GM12872 (cell line): ENCODE data around the gene RARG.

Experiments
- TF ChIP-seq, protein P1 (sequence below): IDR thresholded peaks from 3 replicates; pipeline ENCODE4 v1.5.1; 2011; ENCODE audit warnings: low read depth, mild to moderate bottlenecking, low read length, moderate library complexity; ENCODE audit not compliant: insufficient read depth

Gene RARG

DNA sequence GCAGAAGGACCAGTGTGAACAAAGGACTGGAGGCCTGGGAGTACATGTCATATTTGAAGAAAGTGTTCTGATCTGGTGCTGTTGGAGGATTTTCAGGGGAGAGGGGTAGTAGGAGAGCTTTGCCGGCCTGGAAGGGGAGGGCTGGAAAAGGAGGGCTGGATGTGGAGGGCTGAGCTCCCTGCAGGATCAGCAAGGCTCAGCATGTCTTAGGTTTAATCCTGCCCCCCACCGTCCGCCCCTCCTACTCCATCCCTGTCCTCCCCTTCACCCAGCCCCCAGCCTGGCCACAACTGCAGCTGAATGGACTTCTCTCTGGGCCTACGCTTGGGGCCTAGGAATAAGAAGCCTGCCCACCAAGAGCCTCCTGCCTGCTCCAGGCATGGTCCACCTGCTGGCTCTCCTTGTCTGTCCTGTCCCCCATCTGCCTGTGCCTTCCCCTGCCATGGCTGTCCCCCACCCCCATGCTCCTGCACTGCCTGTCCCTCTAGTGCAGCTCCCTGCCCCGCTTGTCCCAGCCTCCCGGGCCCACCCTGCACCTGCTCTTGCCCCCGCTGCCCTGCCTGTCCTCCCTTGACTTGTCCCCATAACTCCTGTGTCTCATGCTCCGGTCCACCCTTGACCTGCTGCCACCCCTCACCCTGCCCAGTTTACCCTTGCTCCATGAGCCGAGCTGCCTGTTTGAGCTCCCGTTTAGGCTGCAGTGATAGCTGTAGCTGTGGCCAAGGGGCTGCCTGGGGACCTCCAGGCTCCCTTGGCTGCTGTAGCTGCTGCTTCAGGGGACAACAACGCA is 9.8 kb upstream of the RARG start:
- TF ChIP-seq, protein P1, sequence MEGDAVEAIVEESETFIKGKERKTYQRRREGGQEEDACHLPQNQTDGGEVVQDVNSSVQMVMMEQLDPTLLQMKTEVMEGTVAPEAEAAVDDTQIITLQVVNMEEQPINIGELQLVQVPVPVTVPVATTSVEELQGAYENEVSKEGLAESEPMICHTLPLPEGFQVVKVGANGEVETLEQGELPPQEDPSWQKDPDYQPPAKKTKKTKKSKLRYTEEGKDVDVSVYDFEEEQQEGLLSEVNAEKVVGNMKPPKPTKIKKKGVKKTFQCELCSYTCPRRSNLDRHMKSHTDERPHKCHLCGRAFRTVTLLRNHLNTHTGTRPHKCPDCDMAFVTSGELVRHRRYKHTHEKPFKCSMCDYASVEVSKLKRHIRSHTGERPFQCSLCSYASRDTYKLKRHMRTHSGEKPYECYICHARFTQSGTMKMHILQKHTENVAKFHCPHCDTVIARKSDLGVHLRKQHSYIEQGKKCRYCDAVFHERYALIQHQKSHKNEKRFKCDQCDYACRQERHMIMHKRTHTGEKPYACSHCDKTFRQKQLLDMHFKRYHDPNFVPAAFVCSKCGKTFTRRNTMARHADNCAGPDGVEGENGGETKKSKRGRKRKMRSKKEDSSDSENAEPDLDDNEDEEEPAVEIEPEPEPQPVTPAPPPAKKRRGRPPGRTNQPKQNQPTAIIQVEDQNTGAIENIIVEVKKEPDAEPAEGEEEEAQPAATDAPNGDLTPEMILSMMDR, result no peak

- TF ChIP-seq, protein P1, result no peak
Observed at GRCh38 chr12:53239643-53240258, 7.7 kb upstream of the RARG start.

GRCh38 chr12:53236443-53237111 is 4.6 kb upstream of the RARG start:
- TF ChIP-seq, protein P1, result no peak

GRCh38 chr12:53235742-53236442 is 3.9 kb upstream of the RARG start:
- TF ChIP-seq, protein P1, result no peak

- TF ChIP-seq, protein P1, result no peak
Observed at GRCh38 chr12:53235164-53235563, 3.2 kb upstream of the RARG start.

GRCh38 chr12:53234271-53234914 is 2.4 kb upstream of the RARG start:
- TF ChIP-seq, protein P1, result no peak
